Ovary (tissue), 3 donors: ENCODE results near the gene CEP112.

ENCODE experiments used
- CTCF ChIP-seq, 3 donors: fragments of 450-650 bp in 2 of 3; fragments of 200-600 bp in 1 of 3; IDR thresholded peaks; one replicate each; pipeline versions ENCODE4 v1.5.1 to v1.8.0; 2016 to 2022; ENCODE audit warnings: antibody characterized with exemption in 3 of 3, mild to moderate bottlenecking in 1 of 3
- EP300 ChIP-seq: sonication (generic); formaldehyde crosslinking; IDR thresholded peaks from one replicate; pipeline ENCODE4 v1.6.1; 2017; ENCODE audit warnings: antibody characterized with exemption
- POLR2A ChIP-seq: fragments of 450-650 bp; IDR thresholded peaks from one replicate; pipeline ENCODE4 v1.6.1; 2017; ENCODE audit warnings: antibody characterized with exemption, mild to moderate bottlenecking, moderate library complexity
- donor health status: DM: no; HTN: no; CAD: no.

DNA sequence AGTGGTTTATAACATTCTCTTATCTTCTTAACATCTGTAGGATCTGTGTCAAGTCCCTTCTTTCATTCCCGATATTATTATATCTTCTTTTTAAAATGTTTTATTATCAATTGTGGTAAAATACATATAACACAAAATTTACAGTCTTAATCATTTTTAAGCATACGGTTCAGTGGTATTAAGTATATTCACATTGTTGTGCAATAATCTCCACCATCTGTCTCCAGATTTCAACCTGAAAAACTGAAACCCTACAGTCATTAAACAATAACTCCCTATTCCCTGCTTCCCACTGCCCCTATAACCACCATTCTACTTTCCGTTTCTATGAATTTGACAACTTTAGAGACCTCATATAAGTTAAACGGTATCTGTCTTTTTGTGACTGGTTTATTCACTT is 45.5 kb downstream of the CEP112 start:
- TF ChIP-seq EP300 = no peak
- TF ChIP-seq POLR2A = no peak
- no peak for TF ChIP-seq CTCF (IDR thresholded peaks at IDR 0.05)
